Stimulated activated CD8-positive, alpha-beta memory T cell treated with anti-CD3 and anti-CD28 coated beads, Interleukin-12 subunit alpha, Interleukin-12 subunit beta, amount 100 ng/mL, for 24 hours (primary cell): ENCODE measurements around the gene SLFN14.
"Not testable (repeated sequence)": the region's sequence is repeated elsewhere in the genome, so short reads cannot be mapped to it uniquely, and the experiment has no call there.

Experiments used
- DNase-seq: peaks from one replicate; pipeline ENCODE4 v3.0.0-alpha.2; 2020; ENCODE audit errors: extremely low read depth

The SLFN14 gene

GRCh38 chr17:35560703-35561102 is at the start of gene SLFN14:
Gene SLFN14 (minus strand): TSS chr17:35560819. CDS start chr17:35558062, 2,757 bp downstream.
- DNase-seq, result no peak

DNA sequence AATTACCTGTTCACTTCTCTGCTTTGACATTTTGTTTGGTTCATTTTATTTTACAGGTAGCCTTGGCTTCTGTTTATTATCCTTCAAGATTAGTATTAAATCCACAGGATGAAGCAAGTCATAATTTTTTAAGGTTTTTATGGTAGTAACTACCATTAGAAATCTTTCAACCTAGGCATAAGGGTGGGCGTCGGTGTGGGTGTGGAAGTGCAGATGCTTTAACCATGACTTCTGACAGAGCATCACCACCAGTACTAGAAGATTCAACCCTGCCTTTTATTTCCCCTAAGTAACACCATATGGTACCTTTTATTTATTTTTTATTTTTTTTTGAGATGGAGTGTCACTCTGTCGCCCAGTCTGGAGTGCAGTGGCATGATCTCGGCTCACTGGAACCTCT is 49.2 kb upstream of the SLFN14 start:
- no peak for DNase-seq

DNA sequence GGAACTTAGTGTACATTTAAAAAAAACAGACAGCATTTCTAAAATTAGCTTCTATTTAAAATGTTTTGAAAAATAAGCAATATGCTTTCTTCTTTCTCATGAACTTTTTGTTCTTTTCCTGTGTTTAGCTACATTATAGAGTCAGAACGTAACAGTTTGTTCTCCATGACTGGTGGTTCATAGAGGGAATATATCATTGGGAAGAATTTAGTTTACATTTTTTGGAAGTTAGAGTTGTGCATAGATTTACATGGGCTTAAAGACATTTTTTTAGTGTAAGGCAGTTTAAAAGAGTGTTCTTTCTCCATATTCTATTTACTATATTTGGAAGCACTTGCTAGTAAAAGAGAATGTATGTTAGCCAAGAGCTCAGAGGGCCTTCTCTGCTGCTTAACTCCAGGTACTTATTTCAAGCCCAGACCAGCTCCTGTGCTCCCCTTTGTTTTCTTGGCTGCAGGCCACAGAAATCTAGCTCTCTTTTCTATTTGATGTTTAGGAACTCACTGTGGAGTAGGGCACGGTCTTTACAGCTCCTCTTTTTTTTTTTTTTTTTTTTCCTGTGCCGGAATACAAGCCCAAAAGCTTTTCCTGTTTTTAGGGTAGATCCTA is 46.7 kb upstream of the SLFN14 start:
- DNase-seq, result no peak

- no peak for DNase-seq
Measured at GRCh38 chr17:35605678-35606077, 45.1 kb upstream of the SLFN14 start.

DNA sequence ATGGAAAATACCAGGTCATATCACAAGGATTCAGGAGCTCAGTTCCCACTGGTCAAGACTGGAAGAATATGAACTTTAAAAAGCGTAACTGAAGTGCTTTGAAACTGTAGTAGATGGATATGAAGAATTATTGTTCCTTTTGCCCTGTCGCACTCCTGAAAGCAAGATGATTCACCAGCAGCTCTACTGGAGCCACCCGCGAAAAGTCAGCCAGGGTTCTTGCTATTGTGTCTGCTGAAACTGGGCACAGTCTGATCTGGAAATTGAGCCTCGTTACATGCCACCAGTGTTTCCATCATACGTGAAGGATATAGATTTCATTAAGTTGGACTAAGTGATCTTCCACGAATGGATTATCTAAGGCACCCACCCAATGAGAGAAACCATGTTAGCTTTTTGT is 43.1 kb upstream of the SLFN14 start:
- DNase-seq, result no peak

DNA sequence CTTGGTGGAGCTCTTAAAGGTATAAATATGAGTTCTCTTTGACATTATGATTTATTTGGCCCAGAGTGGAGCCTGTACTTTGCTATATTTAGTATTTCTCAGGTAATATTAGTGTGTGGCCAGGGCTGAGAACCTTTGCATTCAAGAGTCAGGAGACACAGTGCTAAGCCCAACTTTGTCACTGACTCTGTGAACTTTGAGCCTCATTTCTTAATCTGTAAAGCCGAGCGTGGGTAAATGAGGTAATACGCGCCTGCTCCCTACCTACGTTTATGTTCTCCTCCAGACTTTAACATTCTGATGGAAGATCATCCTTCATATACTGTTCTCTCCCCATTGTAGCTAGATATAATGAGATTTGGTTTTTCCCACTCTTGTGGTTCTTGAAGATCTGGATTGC is 37.0 kb upstream of the SLFN14 start:
- no peak for DNase-seq

GRCh38 chr17:35596530-35597233 is 36.1 kb upstream of the SLFN14 start:
- no peak for DNase-seq

DNA sequence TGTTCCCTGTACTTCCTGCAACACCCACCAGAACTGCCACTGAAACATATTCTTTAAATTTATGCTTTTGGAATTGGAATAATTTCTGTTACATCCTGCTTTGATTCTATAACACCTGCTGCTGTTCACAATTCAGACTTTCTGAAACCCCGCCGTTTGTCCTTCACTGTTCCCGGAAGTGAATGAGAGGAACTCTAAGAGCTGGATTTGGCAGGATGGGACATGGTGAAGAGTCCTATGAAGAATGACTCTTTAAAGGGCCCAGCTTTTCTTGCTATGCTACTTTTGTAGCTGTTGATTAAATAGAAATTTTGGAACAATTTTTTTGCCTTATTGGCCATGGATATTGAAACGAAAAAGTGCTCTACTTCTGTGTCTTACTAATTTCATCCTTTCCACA is 35.5 kb upstream of the SLFN14 start:
- no peak for DNase-seq

DNA sequence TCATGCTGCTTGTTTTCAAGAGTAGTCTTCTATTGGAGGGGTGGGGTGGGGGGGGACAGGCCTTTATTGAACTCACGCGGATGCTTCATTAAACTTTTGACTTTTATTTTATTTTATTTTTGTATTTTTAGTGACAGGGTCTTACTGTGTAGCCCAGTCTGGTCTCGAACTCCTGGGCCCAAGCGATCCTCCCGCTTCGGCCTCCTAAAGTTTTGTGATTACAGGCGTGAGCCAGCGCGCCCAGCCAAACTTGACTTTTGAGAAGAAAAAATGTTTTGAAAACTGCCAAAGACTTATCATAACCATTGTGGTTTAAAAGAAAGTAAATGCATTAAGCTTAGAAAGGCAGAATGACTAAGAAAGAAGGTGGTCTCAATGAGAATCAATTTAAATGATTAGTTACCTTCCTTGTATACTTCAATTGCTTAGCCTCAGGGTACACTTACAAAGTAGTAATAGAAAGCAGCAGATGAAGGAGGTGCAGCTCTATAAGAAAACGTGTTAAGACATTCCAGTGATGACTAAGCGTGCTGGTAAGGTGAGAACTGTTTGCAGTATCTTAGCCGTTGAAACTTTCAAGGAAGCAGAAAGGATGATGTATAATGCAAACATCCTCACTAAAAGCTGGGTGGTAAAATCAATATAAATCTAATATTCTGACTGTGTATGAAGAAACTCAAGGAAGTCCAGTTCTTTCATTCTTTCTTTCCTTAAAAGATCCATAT is 27.7 kb upstream of the SLFN14 start:
- no peak for DNase-seq

DNA sequence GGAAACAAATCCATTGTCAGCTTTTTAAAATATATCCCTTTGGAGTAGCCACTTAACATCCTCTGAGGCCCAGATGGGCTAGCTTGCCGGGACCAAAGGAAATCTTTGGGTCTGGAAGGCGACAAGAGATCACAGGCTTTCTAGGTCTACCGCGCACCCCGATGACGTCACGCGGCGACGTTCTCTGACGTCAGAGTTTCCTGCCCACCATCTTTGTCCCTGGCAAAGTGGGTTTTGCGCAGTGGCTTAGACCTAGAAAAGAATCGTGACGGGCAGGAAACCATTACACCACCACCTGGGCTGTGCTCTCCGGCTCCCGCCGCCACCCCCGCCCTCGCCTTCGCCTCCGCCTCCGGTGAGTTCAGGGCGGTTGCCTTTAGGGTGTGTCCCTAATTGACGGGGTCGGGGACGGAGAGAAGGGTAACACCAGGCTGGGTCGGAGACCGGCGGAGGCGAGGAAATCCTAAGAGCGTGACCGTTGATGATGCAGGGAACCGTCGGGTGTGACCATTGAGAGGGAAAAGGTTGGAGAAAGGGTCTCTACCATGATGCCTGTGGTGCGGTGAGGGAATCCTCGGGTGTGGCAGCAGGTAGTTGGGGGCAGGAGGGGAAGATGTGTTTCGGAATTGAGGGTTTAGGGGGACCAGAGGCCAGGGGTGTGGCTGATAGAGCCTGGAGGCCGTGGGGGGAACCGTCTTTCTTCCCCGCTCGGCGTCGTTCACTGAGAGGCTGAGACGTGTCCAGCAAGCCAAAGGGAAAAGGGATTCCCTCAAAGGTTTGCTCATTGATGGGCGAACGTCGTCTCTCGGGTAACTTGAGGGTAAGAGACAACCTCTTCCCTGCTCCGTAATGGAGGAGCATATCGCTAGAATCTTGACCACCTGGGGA is 26.7 kb upstream of the SLFN14 start, which contains the start of gene AP2B1:
Gene AP2B1 (plus strand): TSS at position 249 of the 888 bp plus-strand sequence. CDS start 6,709 bp downstream, outside the sequence.
- DNase-seq, result peak; percentile 80

- no peak for DNase-seq
Measured at GRCh38 chr17:35586569-35587073, 26.0 kb upstream of the SLFN14 start.

- no peak for DNase-seq
Measured at GRCh38 chr17:35584061-35584460, 23.4 kb upstream of the SLFN14 start.

DNA sequence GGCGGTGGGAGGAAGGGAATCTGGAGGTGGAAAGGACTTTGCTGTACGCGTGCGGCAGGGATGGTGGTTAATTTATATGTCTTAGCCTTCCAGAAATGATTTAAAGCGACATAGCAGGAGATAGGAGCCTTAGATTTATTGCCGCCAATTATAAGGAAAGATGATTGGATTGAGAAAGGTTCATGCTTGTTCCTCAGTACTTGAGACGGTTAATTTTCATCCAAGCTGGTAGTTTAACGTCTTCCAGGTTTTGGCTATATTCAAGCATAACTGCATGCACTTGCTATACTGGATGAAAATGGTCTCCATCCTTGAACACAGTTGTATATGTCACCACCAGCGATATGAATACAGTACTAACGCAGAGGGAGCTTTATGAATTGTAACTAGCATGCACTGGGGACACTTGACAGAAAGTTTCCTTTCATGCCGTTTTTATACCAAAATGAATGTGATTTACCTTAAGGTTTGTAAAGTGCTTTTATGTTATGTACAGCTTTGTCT is 18.4 kb upstream of the SLFN14 start:
- no peak for DNase-seq

DNA sequence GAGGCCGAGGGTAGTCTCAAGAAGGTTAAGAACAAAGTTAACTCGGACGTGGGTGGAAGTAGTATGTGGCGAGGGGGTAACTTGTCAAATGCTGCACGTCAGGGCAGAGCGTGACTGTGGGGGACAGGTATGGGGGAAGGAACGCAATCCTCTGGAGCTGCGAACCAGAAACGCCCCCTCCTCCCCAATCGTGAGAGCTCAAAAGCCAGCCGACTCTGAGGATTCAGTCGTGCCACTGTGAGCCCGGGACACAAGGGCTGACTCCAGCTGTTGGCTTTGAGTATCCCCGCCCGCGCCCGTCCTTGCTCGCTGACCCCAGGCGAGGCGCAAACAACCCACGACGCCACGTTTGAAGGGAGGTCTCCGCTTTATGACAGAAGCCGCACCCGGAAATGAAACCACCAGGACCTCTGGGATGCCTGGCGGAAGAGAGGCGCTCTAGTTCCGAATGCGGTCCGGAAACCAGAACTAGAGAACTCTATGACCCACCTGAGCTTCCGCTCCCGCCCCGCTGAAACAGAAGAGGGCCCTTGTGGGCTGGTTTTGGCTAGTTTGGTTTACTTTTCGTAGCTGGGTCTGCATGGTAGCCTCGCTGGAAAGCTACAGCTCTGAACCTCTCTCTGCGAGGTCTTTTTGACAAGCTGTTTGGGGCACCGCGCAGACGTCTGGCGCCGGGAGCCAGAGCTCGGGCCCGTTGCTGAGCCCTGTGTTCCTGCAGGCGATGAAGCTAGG is 17.7 kb upstream of the SLFN14 start, which contains the start of gene PEX12:
Gene PEX12 (minus strand): TSS at position 375 of the 732 bp plus-strand sequence. CDS start 550 bp downstream, outside the sequence.
- DNase-seq, result peak; percentile 69

GRCh38 chr17:35577830-35578196 is 17.2 kb upstream of the SLFN14 start:
- no peak for DNase-seq

GRCh38 chr17:35575759-35576158 is 15.1 kb upstream of the SLFN14 start:
- no peak for DNase-seq

GRCh38 chr17:35569405-35569804 is 8.8 kb upstream of the SLFN14 start:
- no peak for DNase-seq

GRCh38 chr17:35568561-35568960 is 7.9 kb upstream of the SLFN14 start:
- DNase-seq, result no peak

DNA sequence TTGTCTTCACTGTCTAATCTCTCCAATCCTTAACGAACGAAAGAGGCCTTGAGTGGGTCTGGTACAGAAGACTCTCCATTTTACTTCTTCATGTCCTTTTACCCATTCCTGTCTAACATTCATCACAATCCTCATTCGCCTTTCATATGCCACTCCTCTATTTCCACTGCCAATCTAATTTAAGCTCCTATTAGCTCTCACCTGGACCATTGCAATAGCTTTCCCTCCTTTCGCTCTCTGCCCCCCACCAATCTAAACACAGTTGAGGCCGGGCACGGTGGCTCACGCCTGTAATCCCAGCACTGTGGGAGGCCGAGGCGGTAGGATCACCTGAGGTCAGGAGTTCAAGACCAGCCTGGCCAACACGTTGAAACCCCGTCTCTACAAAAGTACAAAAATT is 6.3 kb upstream of the SLFN14 start:
- DNase-seq, result no peak

- not testable (repeated sequence) for DNase-seq
Measured at GRCh38 chr17:35563181-35563580, 2.6 kb upstream of the SLFN14 start.
